GM18507 (cell line): Measurements from ENCODE around the gene CD14.
"Not testable (repeated sequence)": the region's sequence is repeated elsewhere in the genome, so short reads cannot be mapped to it uniquely, and the experiment has no call there.

ENCODE experiments used
- DNase-seq: peaks from one replicate; pipeline ENCODE4 v3.0.0; 2011; ENCODE audit warnings: low read depth; ENCODE audit not compliant: insufficient read length; ENCODE audit errors: extremely low spot score
- FAIRE-seq: peaks from 2 replicates; lab custom pipeline; 2011; peaks lifted over from hg19 to GRCh38; lab: Jason Lieb, UNC

The CD14 gene

DNA sequence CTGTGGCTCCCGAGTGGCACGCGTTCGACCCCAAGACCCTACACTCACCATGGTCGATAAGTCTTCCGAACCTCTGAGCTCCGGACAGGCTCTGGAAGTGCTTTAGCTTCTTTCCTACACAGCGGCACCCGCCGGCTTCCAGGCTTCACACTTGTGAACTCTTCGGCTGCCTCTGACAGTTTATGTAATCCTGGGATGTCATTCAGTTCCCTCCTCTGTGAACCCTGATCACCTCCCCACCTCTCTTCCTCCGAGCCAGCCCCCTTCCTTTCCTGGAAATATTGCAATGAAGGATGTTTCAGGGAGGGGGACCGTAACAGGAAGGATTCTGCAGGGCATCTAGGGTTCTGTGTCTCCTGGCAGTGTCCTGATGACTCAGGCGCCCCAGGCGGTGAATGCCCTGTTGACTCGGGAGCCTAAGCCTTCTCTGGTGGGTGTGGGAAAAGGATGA is at the start of gene CD14:
Gene CD14, minus strand, starts transcription at position 155 of the 451 bp plus-strand sequence. Its CDS starts 104 bp downstream, at position 51.
- DNase-seq (no peak), FAIRE-seq (no peak)

DNA sequence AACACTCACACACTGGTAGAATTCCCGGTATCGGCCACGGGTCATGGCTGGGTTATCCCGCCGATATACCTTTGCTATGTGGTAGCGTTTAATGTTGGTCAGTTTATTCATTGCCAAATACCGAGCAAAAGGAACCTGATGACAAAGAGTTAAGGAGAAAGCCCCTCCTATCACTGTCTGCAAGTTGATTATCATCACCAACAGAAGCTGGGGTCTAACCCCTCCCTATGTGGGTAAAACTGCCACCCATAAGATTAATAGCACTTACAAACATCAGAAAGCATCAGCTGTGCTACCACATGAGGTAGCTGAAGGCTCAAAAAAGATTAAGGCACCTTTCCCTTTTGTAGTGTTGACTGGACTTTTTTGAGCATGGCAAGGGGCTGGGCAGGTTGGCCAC is 46.0 kb upstream of the CD14 start:
- DNase-seq (no peak), FAIRE-seq (no peak)

DNA sequence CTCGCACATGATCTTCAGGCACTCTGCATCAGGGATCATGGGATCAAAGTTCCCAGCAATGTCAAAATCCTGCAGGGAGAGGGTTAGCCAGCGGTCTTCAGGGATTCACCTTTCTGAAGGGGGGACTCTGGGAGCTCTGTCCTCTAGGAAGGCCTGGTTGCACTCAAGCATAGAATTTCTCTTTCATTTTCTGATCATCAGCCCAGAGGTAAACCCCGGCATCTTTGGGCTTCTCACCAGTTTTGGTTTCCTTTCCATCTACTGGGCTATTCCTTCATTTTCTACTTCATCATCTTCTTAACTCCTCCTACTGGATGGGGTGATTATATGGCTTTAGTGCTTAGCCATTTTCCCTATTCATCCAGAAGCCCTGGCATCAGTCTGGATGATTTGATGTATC is 45.0 kb upstream of the CD14 start:
- DNase-seq (no peak), FAIRE-seq (no peak)

DNA sequence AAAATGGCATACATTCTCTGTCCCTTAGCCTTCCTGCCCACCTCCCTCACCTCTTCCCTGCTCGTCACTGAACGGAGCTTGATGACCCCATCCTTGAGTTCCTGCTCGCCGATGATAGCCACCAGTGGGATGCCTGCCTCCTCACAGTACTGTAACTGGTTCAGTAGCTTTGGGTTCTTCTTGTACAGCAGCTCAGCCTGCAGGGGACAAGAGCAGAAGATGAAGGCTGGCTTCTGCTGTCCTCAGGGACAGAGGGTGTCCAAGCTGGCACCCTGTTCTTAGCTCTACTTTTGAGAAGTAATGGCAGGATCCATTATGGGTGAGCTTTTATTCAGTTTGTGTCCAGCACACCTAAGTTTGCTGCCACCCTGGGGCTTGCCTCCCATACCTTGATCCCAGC is 41.7 kb upstream of the CD14 start:
- no peak for DNase-seq
- FAIRE-seq = no peak

DNA sequence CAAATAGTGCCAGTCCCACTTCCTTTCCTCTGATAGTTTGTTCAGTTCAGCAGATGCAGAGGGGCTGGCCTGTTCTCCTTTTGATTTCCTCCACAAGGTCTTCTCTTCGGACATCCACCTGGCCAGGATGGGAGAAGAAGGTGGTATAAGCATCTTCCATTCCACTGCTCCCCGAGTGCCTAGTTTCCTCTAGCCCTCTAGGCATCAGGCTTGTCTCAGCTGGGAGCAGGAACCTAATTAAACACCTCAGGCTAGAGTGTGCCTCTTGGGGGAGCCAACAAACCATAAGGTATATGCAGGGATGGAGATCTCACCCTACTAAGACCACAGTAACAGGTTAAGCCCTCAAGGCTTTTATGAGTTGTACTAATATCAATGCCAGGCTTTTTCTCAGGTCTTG is 41.2 kb upstream of the CD14 start:
- FAIRE-seq (no peak), DNase-seq (no peak)

DNA sequence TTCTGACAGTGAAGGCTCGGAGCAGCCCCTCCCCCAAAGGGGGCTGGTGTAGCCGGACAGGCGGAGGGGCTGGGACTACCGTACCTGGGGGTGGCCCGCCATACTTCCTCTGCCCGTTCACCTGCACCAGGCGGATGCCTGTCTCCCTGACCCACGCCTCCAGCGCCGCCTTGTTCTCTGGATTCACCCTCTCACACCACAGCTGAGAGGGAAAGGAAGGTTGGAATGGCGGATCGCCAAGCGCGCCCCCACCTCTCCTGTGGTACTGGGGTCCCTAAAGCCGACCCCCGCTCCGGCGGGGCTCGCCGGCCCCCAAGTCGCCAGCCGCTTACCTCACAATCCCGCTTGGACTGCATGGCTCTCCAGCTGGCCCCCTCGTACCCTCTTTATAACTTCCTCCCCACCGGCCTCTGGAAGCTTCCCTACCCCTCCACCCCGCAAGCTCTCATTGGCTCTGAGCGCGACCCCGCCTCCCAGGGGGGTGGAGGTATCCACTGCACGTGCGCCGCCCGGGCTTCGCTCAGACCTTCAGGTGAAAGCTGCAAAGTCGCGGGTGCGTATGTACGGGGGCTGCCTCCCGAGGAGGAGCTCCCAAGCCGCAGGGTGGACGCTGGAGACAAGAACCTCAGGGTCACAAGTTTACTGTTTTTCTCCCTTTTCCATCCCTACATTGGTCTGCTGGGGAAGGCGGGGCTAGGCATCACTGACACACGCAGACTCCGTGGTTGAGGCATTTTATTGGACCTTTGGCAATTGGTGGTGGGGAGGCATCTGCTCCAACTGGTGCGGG is 40.4 kb upstream of the CD14 start, which contains the start of gene DND1:
Gene DND1, minus strand, starts transcription at position 390 of the 790 bp plus-strand sequence. Its CDS starts 34 bp downstream, at position 356.
- FAIRE-seq (no peak), DNase-seq (no peak)

DNA sequence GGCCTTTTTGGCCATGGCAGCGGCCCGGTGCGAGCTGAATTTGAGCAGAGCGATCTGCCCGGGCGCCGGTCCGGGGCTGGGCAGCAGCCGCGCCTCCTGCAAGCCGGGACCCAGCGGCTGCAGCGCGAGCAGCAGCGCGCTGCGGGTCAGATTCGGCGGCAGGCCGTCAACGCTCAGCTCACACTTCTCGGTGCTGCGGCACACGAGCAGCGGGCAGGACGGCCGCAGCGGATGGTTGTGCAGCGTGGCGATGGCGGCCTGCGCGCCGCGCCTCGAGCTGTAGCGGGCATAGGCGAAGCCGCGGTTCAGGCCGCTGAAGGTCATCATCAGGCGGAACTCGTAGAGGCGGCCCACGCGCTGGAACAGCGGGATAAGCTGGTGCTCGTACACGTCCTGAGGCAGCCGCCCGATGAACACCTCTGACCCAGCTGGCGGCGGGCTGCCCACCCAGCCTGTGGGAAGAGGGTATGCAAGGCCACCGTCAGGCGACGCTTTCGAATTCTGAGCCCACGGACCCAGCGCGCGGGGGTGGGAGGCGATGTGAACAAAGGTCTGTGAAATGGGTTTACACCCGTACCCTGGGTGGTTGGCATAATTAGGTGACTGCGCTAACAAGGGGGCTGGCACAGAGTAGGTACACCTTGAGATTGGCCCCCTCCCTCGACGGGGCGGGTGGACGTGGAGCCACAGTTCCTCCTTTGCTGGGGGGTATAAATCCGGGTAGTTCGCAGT is 39.6 kb upstream of the CD14 start:
- DNase-seq = no peak

DNA sequence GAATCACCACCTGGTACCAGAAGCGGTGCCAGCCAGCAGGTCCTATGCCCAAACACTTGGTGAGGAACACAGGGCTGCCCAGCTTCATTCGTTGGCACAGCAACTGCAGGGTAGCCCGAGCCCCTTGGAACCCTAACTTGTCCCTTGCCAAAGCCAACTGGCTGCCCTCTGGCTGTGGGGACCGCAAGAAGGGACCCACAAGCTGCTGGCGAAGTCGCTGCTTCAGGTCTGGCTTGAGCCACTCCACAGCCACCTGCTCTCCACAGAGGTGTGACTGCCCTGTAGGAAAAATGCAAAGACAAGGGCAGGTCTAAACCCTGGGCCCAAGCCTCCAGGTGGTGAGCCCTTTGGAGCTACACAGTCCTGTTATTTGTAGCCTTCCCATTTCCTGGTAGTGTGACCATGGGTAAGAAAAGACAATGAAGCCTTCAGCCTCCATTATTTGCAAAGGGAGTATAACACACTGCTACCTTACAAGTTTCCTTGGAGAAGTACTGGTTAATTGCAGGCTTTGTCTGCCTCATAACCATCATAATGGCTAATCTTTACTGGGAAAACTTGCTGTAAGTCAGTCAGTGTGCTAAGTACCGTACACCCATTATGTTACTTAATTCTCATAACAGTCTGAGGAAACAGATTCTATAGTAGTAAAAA is 38.6 kb upstream of the CD14 start:
- no peak for FAIRE-seq
- no peak for DNase-seq

More for the DNA sequence above, 39.6 kb upstream of the CD14 start:
- no peak for FAIRE-seq

DNA sequence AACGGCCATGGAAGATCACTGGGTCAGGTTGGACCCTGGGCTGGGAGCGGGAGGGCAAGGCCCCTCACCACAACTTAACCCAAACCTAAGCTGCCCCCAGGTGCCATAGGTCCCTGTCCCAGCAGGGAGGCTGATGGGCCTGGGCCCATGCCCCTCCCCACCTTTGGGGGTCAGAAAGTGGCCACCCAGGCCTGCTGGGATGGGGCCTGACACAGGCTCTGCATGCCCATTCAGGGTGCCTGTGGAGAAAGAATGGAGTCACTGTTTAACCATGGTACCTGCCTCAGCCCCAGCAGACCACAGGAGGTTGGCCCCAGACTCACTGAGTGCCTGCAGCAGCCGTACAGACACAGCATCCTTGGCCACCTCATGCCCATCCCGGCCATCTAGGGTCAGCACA is 38.1 kb upstream of the CD14 start:
- FAIRE-seq, DNase-seq: not testable (repeated sequence)

DNA sequence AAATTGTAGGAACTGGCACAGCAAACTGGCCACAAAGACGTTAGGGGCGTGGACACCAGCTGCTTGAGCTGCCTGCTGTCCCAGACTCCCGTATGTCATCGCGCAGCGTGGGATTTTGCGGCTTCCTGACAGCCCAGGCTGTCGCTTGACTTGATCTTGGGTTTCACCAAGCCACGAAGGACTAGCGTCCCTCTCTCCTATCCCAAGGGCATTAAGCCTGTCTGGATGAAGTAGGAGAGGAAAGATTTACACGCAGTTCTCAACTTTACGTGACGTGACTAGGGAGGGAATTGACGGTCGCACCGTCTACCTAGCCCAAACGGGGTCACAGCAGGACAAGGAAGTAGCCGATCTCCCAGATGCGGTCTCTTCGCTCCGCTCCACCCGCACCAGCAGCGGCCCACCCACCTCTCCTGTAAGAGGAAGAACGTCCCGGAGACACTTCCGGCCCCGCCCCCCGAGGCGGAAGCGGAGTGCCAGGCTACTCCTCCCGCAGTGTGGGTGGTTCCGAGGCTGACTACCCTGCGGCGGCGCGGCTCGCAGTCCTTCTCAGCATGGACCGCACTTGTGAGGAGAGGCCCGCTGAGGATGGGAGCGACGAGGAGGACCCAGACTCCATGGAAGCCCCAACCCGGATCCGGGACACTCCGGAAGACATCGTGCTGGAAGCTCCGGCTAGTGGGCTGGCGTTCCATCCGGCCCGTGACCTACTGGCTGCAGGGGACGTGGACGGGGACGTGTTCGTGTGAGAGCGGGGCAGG is 31.6 kb upstream of the CD14 start, which contains the start of gene WDR55:
Gene WDR55, plus strand, starts transcription at position 546 of the 761 bp plus-strand sequence. Its CDS starts 9 bp downstream, at position 555.
- DNase-seq (peak; percentile 85), FAIRE-seq (peak; percentile 98)

DNA sequence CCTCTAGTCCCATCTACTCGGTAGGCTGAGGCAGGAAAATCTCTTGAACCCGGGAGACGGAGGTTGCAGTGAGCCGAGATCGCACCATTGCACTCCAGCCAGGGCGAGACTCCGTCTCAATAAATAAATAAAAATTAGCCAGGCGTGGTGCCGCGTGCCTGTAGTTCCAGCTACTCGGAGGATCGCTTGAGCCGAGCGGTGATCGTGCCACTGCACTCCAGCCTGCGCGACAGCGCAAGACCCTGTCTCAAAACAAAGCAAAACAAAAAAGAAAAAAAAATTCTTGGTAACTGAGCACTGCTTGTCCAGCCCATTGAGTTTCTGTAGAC is 31.0 kb upstream of the CD14 start:
- FAIRE-seq = no peak
- no peak for DNase-seq

DNA sequence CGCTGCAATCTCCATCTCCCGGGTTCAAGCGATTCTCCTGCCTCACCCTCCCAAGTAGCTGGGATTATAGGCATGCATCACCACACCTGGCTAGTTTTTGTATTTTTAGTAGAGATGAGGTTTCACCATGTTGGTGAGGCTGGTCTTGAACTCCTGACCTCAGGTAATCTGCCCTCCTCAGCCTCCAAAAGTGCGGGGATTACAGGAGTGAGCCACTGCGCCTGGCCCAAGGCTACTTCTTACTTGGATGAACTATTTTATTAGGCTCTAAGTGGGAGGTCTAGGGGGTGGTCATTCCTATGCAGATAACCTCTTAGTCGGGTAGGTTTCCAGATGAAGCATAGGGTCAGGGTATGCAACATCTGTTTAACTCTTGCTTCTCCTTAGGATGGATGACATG is 27.4 kb upstream of the CD14 start:
- not testable (repeated sequence) for DNase-seq, FAIRE-seq

DNA sequence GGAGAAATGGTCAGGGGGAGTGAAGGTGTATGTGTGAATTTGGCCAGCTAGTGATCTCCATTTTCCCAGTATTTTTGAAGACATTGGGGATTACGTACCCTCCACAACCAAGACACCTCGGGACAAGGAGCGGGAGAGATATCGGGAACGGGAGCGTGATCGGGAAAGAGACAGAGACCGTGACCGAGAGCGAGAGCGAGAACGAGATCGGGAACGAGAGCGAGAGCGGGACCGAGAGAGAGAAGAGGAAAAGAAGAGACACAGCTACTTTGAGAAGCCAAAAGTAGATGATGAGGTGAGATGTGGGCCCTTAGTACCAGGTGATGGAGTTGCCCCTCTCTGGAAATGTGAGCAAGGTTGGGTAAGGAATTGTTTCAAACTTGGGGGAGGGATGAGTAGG is 25.9 kb upstream of the CD14 start:
- no peak for DNase-seq
- FAIRE-seq = no peak

DNA sequence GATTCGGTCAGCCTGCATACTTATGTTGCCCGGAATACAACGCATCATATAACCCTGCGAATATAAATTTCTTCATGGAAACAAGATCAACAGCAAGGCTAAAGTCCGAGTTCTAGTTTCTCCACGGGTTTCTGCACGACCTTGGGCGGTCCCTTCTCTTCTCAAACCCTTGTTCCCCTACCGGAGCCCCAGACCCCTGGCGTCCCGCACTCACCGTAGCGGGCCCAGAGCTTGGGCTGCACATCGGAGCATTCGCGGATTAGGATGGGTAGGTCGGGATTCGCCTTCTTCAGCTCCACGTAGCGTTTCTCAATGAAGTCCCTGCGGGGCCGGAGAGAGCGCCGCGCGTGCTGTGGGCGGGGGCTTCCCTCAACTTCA is 14.1 kb upstream of the CD14 start:
- FAIRE-seq (no peak), DNase-seq (no peak)

DNA sequence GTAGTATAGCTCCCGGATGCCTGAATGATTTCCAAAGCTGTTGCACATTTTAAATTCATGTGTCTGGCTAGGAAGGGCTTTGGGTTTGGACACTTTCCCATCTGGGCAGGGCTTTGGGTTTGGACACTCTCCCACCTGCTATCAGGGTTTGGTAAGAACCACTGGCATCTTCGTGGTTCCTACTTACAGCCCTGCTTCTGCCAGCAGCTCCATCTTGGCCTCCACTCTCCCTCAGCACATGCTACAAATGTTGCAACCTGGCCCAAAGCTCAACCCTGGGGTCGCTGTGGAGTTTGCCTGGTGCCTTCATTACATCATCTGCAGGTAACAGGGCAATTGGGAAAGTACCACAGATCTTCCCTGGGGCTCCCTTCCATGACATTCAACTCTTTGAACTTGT is 9.7 kb upstream of the CD14 start:
- DNase-seq (no peak), FAIRE-seq (no peak)

DNA sequence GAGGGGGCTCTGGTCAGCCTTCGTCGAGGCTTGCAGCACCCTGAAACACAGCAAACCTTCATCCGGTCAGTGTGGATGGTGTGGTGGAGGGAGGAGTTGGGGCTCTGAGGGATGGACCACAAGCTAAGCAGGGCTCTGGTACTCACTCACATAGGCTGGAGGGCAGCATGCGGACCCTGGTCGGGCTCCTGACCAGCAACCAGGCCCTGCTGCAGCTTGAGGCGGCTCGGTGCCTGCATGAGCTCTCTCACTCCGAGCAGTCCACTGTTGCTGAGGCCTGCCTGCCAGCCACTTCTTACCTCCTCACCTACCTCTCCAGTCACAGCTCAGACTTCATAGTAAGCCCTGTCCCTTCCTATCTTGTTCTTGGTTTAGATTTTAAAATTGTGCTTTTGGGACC is 8.7 kb upstream of the CD14 start:
- DNase-seq (no peak), FAIRE-seq (no peak)

DNA sequence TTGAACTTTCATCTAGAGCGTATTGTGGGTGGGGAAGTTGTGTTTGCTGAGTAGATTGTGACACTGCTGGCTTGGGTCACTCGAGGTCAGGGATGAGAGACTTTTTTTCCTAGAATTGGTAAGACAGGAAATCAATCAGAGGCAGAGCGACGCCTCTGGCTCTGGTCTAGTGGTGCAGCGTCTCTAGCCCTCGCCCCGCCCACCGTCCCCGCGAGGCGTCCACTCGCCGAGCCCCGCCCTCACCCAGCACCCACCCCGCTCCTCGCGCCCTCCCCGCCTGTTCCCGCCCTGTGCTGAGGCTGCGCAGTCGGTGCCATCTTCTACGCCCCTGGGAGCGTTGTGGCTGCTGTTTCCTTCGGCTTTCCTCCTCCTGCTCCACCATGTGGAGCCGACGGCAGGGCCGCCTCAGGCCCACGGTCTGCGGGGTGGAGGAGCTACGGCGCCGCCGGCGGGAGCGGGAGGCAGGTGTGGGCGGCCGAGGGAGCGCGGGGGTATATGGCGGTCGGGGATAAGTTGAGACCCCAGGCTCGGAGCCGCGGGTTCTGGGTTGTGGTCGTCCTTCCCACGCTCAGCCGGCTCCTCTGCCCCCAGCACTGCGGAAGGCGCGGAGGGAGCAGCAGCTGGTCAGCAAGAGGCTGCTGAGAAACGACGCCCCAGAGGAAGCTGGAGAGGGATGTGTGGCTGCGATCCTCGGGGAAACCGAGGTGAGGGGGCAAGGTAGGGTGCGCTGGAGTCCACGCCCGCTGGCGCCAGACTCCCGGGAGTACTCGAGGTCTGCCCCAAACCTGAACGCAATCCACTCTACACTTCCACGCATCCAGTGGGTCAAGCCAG is 6.4 kb upstream of the CD14 start, which contains the start of gene TMCO6:
Gene TMCO6, plus strand, starts transcription at position 304 of the 834 bp plus-strand sequence. Its CDS starts 77 bp downstream, at position 381.
- peak; percentile 99 for DNase-seq
- peak; percentile 97 for FAIRE-seq

DNA sequence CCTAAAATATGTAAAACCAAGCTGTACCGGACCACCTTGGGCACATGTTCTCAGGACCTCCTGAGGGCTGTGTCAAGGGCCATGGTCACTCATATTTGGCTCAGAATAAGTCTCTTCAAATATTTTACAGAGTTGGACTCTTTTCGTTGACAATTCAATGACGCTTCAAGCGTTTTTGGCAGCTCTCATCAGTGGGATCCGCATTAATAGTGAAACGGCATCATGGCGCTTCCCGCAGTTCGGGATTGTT is 5.8 kb upstream of the CD14 start:
- DNase-seq, FAIRE-seq: not testable (repeated sequence)
